Medulla oblongata (tissue), 1 donor: ENCODE data around the gene TRIM37.
"Not testable (repeated sequence)": the region's sequence is repeated elsewhere in the genome, so short reads cannot be mapped to it uniquely, and the experiment has no call there.

ENCODE experiments used
- DNase-seq: peaks from one replicate; pipeline ENCODE4 v3.0.0-alpha.2; 2015; ENCODE audit errors: extremely low spot score

TRIM37 gene

GRCh38 chr17:59110973-59111372 lies 4.3 kb upstream of the TRIM37 start:
- no peak for DNase-seq

GRCh38 chr17:59108400-59109102 lies 1.9 kb upstream of the TRIM37 start:
- DNase-seq: no peak

DNA sequence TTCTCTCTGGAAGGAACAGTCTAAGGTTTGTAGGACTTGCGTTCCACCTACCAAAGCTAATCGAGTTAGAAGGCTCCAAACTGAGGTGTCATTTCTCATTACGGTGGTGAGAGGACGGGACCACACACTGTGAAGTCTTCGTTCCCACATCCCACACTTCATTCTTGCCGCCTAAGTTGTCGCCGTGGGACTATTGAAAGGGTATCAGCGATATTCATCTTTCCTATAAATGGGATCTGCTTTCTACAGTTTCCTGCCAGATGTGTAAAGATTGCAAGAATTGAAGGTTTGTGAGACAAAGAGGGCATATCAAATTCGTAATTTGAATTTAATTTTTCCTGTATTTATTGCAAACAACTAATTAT lies 608 bp upstream of the TRIM37 start:
- DNase-seq: no peak

- DNase-seq: peak; percentile 69
These were observed 723 bp downstream of the TRIM37 start for GRCh38 chr17:59105852-59106462.

GRCh38 chr17:59101178-59101577 lies 5.5 kb downstream of the TRIM37 start:
- DNase-seq: no peak

DNA sequence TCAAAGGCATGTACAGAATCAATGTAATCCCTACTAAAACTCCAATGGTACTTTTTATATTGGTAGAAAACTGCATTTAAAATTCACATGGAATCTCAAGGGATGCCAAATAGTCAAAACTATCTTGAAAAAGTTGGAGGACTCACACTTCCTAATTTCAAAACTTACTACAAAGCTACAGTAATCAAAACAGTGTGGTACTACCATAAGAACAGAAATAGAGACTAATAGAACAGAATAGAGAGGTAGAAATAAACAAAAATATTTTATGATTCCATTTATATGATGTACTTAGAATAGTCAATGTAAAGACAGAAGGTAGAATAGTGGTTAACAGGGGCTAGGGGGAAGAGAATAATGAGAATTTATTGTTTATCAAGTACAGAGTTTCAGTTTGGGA lies 8.8 kb downstream of the TRIM37 start:
- DNase-seq: no peak

DNA sequence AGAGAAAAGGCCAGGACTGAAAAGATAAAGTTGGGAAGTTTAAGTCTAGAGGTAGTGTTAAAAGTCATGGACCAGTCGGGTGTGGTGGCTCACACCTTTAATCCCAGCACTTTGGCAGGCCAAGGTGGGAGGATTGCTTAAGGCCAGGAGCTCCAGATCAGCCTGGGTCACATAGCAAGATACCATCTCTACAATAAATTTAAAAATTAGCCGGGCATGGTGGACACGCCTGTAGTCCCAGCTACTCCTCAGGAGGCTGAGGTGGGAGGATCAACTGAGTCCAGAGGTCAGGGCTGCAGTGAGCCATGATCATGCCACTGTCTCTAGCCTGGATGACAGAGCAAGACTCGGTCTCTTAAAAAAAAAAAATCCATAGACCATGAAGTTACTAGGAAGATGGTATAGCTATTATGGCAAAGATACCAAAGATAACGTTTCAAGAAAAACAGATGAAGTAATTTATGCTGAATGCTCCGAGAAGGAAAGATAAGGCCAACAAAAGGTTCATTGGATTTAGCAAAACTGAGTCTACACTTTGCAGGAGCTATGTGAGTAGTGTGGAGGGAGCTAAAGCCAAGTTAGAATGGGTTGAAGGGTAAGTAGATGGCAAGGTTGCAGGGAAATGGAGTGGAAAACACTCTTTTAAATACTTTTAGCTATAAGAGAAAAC lies 11.7 kb downstream of the TRIM37 start:
- no peak for DNase-seq

- DNase-seq: no peak
These were observed 12.9 kb downstream of the TRIM37 start for GRCh38 chr17:59093702-59094231.

GRCh38 chr17:59093145-59093701 lies 13.5 kb downstream of the TRIM37 start:
- DNase-seq: no peak

GRCh38 chr17:59090593-59090992 lies 16.1 kb downstream of the TRIM37 start:
- not testable (repeated sequence) for DNase-seq

- no peak for DNase-seq
These were observed 22.5 kb downstream of the TRIM37 start for GRCh38 chr17:59084154-59084553.

DNA sequence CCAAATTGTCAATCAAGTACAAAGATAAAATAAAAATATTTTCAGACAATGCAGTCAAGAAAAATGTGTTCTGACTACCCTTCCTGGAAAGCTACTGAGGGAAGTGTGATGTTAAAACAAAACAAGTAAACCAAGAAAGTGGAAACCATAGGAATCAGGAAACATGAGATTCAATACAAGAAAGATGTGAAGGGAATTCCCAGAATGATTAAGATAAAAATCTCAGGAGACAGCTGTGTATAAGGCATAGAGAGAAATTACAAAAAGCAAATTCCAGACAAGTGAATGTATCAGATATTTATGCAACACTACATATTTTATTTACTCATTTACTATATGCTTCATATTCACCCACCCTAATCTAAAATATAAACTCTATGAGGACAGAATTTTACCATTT lies 32.2 kb downstream of the TRIM37 start:
- no peak for DNase-seq

DNA sequence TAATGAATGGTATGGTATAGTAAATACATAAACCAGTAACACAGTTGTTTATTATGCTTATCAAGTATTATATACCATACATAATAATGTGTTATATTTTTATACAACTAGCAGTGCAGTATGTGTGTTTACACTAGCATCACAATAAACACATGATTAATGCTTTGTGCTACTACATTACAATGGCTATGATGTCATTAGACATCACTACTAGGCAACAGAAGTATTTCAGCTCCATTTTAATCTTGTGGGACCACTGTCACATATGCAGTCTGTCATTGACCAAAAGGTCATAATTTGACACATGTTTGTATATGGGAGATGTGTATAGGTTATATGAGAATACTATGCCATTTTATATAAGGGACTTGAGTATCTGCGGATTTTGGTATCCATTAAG lies 32.7 kb downstream of the TRIM37 start:
- no peak for DNase-seq

- no peak for DNase-seq
These were observed 36.8 kb downstream of the TRIM37 start for GRCh38 chr17:59069856-59070255.

DNA sequence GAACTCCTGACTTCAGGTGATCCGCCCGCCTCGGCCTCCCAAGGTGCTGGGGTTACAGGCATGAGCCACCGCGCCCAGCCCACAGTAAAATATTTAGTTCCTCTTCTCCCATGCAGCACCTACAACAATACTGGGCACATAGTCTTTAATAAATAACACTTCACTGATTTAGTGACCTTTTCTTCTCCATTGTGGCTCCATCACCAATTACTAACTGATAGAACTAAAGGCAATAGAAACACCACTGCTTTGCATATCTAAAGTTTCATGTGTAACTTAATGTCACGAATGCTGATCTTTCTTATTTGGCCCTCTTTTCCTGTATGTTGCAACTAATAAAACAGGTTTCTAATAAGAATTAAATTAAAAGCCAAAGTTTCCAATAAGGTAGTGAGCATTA lies 38.9 kb downstream of the TRIM37 start:
- no peak for DNase-seq

GRCh38 chr17:59067340-59067739 lies 39.3 kb downstream of the TRIM37 start:
- no peak for DNase-seq

DNA sequence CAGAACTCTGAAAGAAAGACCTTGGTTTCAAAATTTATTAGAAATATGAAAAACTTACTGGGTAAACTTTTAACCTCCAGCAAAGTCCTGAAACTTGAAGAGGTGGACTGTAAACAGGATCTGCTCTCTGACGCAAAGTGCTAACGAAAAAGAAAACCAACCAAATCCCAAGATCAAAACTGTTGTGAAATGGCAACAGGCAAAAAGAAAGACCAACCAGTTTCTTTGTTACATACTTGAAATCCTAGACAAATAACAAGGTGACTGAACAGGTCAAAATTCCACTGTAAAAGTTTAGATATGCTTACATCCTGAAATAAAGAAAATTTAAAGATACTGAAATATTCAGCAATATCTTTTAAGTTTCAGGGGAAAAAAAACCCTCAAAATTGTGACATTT lies 44.2 kb downstream of the TRIM37 start:
- DNase-seq: no peak

DNA sequence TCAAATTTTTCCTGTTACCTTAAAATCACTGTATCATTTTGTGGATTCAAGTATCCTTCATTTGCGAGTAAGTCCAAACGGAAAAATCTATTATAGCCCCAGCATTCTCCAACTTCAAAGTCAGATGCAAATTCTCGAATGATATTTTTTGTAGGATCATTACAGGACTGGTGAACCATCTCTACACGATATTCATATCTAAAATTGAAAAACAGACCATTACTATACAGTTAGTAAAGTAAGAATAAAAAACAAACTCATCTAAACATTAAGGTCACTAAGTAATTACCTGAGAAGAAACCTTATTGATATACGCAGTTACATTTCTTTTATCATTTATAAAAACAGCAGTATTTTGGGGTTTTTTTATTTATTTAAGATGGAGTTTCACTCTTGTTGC lies 49.8 kb downstream of the TRIM37 start:
- no peak for DNase-seq

- DNase-seq: no peak
These were observed 56.9 kb downstream of the TRIM37 start for GRCh38 chr17:59049798-59050197.

GRCh38 chr17:59047616-59048015 lies 59.1 kb downstream of the TRIM37 start:
- no peak for DNase-seq

GRCh38 chr17:59046192-59046591 lies 60.5 kb downstream of the TRIM37 start:
- no peak for DNase-seq

GRCh38 chr17:59038734-59039133 lies 67.9 kb downstream of the TRIM37 start:
- DNase-seq: peak; percentile 4

- DNase-seq: no peak
These were observed 68.7 kb downstream of the TRIM37 start for GRCh38 chr17:59037960-59038359.
